ENCODE data around the gene PCNX2.

DNA sequence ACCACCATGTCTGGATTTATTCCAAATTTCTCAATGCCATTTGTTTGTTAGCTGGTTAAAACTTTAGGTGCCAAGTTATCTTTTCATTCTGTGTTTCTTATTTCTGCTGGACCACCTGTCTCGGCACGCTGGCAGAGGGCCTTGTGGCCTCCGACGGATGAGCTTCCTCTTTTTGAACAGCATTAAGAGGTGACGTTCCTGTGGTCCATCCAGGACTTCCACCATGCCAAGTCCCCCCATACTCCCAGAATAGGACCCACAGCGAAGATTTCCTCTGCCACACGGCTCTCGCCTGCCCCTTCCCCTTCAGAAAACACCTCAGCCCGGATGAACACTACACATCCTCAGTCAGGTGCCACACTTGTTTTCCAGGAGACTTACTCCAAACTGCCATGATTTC is 271.3 kb downstream of the PCNX2 start:
- TF ChIP-seq SUZ12 (IDR thresholded peaks at IDR 0.05; ENCODE audit: low read length) (no peak), HDAC2 (IDR thresholded peaks at IDR 0.05; ENCODE audit: borderline replicate concordance in 1 of 2, low read depth in 2 of 2, low read length in 2 of 2) (no peak), TAF1 (IDR thresholded peaks at IDR 0.05; ENCODE audit: low read depth, low read length) (no peak), POLR2A (IDR thresholded peaks at IDR 0.05; ENCODE audit: control extremely low read depth in 1 of 2, low read depth in 2 of 2, low read length in 2 of 2) (no peak), EZH2 (IDR thresholded peaks at IDR 0.05; ENCODE audit: low read depth, low read length, severe bottlenecking) (no peak)
- TF ChIP-seq, protein P1, sequence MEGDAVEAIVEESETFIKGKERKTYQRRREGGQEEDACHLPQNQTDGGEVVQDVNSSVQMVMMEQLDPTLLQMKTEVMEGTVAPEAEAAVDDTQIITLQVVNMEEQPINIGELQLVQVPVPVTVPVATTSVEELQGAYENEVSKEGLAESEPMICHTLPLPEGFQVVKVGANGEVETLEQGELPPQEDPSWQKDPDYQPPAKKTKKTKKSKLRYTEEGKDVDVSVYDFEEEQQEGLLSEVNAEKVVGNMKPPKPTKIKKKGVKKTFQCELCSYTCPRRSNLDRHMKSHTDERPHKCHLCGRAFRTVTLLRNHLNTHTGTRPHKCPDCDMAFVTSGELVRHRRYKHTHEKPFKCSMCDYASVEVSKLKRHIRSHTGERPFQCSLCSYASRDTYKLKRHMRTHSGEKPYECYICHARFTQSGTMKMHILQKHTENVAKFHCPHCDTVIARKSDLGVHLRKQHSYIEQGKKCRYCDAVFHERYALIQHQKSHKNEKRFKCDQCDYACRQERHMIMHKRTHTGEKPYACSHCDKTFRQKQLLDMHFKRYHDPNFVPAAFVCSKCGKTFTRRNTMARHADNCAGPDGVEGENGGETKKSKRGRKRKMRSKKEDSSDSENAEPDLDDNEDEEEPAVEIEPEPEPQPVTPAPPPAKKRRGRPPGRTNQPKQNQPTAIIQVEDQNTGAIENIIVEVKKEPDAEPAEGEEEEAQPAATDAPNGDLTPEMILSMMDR (IDR thresholded peaks at IDR 0.05; ENCODE audit: control extremely low read depth in 1 of 3, insufficient read depth in 1 of 3, low read depth in 1 of 3, low read length in 3 of 3), result no peak
- TF ChIP-seq, protein P2, sequence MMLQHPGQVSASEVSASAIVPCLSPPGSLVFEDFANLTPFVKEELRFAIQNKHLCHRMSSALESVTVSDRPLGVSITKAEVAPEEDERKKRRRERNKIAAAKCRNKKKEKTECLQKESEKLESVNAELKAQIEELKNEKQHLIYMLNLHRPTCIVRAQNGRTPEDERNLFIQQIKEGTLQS (IDR thresholded peaks at IDR 0.05; ENCODE audit: insufficient read depth, low read depth, low read length), result no peak
